ENCODE results near the gene NDFIP2. TPM values are rescaled to one million over a fixed set of nuclear protein-coding genes. Genes with fewer than 3 reads are reported as not detected.

Gene NDFIP2
- polyA plus RNA-seq, 1 donor (not counting 4 experiments of a cell fraction or from before 2014, with no cell fraction given): 244 TPM

DNA sequence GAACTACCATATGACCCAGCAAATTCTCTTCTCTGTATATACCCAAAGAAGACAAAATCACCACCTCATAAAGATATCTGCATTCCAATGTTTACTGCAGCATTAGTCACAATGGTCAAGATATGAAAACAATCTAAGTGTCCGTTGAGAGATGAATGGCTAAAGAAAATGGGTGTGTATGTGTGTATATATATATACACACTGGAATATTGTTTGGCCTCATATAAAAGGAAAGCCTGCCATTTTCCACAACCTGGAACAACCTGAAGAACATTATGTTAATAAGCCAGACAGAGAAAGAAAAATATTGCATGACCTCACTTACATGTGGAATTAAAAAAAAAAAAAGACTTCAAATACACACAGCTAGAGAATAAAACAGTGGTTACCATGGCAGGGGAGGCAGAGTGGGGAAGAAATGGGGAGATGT lies 45.4 kb upstream of the NDFIP2 start:
- dilution Hi-C loops (cut with MboI; ENCODE audit: extremely low pct_ligation_motif_present, low sequenced_read_pairs): no loop called here
- Histone ChIP-seq H3K27ac (ENCODE audit: control insufficient read depth, insufficient read depth, low read length) (no peak overlapping the region), H3K9me1 (ENCODE audit: control insufficient read depth, extremely low read depth, insufficient read depth, low read length) (no peaks in the 10 kb centered on the region), H3K79me2 (ENCODE audit: control insufficient read depth, insufficient read depth, low read length) (no peaks in the 10 kb centered on the region), H4K20me1 (ENCODE audit: control insufficient read depth, extremely low read depth, insufficient read depth, low read length) (no peaks in the 10 kb centered on the region), H2AFZ (ENCODE audit: control insufficient read depth, low read length) (no peak overlapping the region), H3K27me3 (ENCODE audit: control insufficient read depth, extremely low read depth, insufficient read depth, low read length) (no peaks in the 10 kb centered on the region), H3K9ac (ENCODE audit: control insufficient read depth, extremely low read depth, insufficient read depth, low read length) (no peak overlapping the region), H3K4me3 (ENCODE audit: control insufficient read depth in 2 of 3, extremely low read depth in 1 of 3, insufficient read depth in 2 of 3, low read depth in 1 of 3, low read length in 3 of 3) (no peak overlapping the region), H3K4me1 (ENCODE audit: control insufficient read depth, extremely low read depth, insufficient read depth, low read length) (no peaks in the 10 kb centered on the region), H3K36me3 (ENCODE audit: control insufficient read depth in 2 of 2, extremely low read depth in 1 of 2, insufficient read depth in 2 of 2, low read length in 2 of 2) (no peaks in the 10 kb centered on the region), H3K9me3 (ENCODE audit: control insufficient read depth, low read depth, low read length) (no peaks in the 10 kb centered on the region), H3K4me2 (ENCODE audit: control insufficient read depth, extremely low read depth, insufficient read depth, low read depth, low read length) (no peak overlapping the region)
- FAIRE-seq (no peak), DNase-seq (ENCODE audit: low read depth, low spot score) (no peak)
- TF ChIP-seq CTCF (optimal IDR thresholded peaks at IDR 0.05 in 1 of 3, IDR thresholded peaks at IDR 0.05 in 1 of 3, conservative IDR thresholded peaks at IDR 0.05 in 1 of 3; ENCODE audit: extremely low read depth in 1 of 3, insufficient read depth in 2 of 3, low read length in 3 of 3) (no peak), EZH2 (IDR thresholded peaks at IDR 0.05; ENCODE audit: low read length) (no peak)

DNA sequence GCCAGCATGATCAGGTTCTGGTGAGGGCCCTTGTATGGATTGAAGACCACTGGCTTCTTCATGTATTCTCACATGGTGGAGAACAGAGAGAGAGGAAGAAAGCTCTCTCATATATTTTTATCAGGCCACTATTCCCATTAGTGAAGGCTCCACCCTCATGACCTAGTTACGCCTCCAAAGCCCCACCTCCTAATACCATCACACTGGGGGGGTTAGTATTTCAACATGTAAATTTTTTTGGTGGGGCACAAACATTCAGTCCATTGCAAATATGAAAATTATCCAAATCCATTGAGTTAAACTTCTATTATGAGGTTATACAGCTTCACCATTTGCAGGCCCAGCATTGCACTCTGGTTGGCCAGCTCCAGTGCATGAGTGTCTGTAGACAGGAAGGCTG lies 41.7 kb upstream of the NDFIP2 start:
- no peak overlapping the region for H3K4me3 ChIP-seq (ENCODE audit: control insufficient read depth in 2 of 3, extremely low read depth in 1 of 3, insufficient read depth in 2 of 3, low read depth in 1 of 3, low read length in 3 of 3)
- H3K9me1 ChIP-seq (ENCODE audit: control insufficient read depth, extremely low read depth, insufficient read depth, low read length): no peaks in the 10 kb centered on the region
- no peaks in the 10 kb centered on the region for H3K36me3 ChIP-seq (ENCODE audit: control insufficient read depth in 2 of 2, extremely low read depth in 1 of 2, insufficient read depth in 2 of 2, low read length in 2 of 2)
- no peak overlapping the region for H3K9ac ChIP-seq (ENCODE audit: control insufficient read depth, extremely low read depth, insufficient read depth, low read length)
- no peaks in the 10 kb centered on the region for H3K4me1 ChIP-seq (ENCODE audit: control insufficient read depth, extremely low read depth, insufficient read depth, low read length)
- H3K79me2 ChIP-seq (ENCODE audit: control insufficient read depth, insufficient read depth, low read length): no peaks in the 10 kb centered on the region
- TF ChIP-seq CTCF (optimal IDR thresholded peaks at IDR 0.05 in 1 of 3, IDR thresholded peaks at IDR 0.05 in 1 of 3, conservative IDR thresholded peaks at IDR 0.05 in 1 of 3; ENCODE audit: extremely low read depth in 1 of 3, insufficient read depth in 2 of 3, low read length in 3 of 3) (no peak), EZH2 (IDR thresholded peaks at IDR 0.05; ENCODE audit: low read length) (no peak)
- no peaks in the 10 kb centered on the region for H4K20me1 ChIP-seq (ENCODE audit: control insufficient read depth, extremely low read depth, insufficient read depth, low read length)
- H2AFZ ChIP-seq (ENCODE audit: control insufficient read depth, low read length): no peak overlapping the region
- dilution Hi-C loops (cut with MboI; ENCODE audit: extremely low pct_ligation_motif_present, low sequenced_read_pairs): no loop called here
- no peak for FAIRE-seq
- no peaks in the 10 kb centered on the region for H3K9me3 ChIP-seq (ENCODE audit: control insufficient read depth, low read depth, low read length)
- no peak overlapping the region for H3K4me2 ChIP-seq (ENCODE audit: control insufficient read depth, extremely low read depth, insufficient read depth, low read depth, low read length)
- DNase-seq (ENCODE audit: low read depth, low spot score): no peak
- H3K27ac ChIP-seq (ENCODE audit: control insufficient read depth, insufficient read depth, low read length): no peak overlapping the region
- no peaks in the 10 kb centered on the region for H3K27me3 ChIP-seq (ENCODE audit: control insufficient read depth, extremely low read depth, insufficient read depth, low read length)
